Glutamatergic neuron (in vitro differentiated cells): ENCODE measurements around the gene RBM23. TPM values are rescaled to one million over a fixed set of nuclear protein-coding genes. Genes with fewer than 3 reads are reported as not detected.

Source experiments
- DNase-seq: peaks from one replicate; pipeline ENCODE4 v3.0.0; 2022
- H3K27ac Mint-ChIP-seq: one replicate; pipeline ENCODE4 v1.8.0; 2020; ENCODE audit warnings: mild to moderate bottlenecking, mixed read lengths, inconsistent platforms; ENCODE audit not compliant: unreplicated experiment
- H3K27me3 Mint-ChIP-seq: one replicate; pipeline ENCODE4 v1.8.0; 2020; ENCODE audit warnings: mild to moderate bottlenecking, moderate library complexity, mixed read lengths, inconsistent platforms; ENCODE audit not compliant: unreplicated experiment
- H3K36me3 Mint-ChIP-seq: one replicate; pipeline ENCODE4 v1.8.0; 2020; ENCODE audit warnings: mild to moderate bottlenecking, mixed read lengths, inconsistent platforms; ENCODE audit not compliant: unreplicated experiment
- H3K4me1 Mint-ChIP-seq: one replicate; pipeline ENCODE4 v1.8.0; 2020; ENCODE audit warnings: mild to moderate bottlenecking, low read depth, mixed read lengths, inconsistent platforms; ENCODE audit not compliant: unreplicated experiment
- H3K4me3 Mint-ChIP-seq: one replicate; pipeline ENCODE4 v1.8.0; 2020; ENCODE audit warnings: mild to moderate bottlenecking, mixed read lengths, inconsistent platforms; ENCODE audit not compliant: unreplicated experiment
- H3K9me3 Mint-ChIP-seq: one replicate; pipeline ENCODE4 v1.8.0; 2020; ENCODE audit warnings: mild to moderate bottlenecking, moderate library complexity, mixed read lengths, inconsistent platforms; ENCODE audit not compliant: unreplicated experiment
- total RNA-seq: library from RNA; stranded (reverse); fragmentation: NEBNext Ultra II Directional; extraction: Animal tissue kit (Norgen Biotek cat#: 25700); gene quantifications from one replicate; pipeline ENCODE4 v1.2.1, GENCODE V29; 2021; ENCODE audit not compliant: unreplicated experiment
- TF ChIP-seq, protein P1 (sequence below): fragments of 200-600 bp; sonication (generic); IDR thresholded peaks from one replicate; pipeline ENCODE4 v1.5.0; 2021; ENCODE audit not compliant: partially characterized antibody, unreplicated experiment

Gene RBM23
- total RNA-seq, 1 donor from 2014 or later, result 70.9 TPM

DNA sequence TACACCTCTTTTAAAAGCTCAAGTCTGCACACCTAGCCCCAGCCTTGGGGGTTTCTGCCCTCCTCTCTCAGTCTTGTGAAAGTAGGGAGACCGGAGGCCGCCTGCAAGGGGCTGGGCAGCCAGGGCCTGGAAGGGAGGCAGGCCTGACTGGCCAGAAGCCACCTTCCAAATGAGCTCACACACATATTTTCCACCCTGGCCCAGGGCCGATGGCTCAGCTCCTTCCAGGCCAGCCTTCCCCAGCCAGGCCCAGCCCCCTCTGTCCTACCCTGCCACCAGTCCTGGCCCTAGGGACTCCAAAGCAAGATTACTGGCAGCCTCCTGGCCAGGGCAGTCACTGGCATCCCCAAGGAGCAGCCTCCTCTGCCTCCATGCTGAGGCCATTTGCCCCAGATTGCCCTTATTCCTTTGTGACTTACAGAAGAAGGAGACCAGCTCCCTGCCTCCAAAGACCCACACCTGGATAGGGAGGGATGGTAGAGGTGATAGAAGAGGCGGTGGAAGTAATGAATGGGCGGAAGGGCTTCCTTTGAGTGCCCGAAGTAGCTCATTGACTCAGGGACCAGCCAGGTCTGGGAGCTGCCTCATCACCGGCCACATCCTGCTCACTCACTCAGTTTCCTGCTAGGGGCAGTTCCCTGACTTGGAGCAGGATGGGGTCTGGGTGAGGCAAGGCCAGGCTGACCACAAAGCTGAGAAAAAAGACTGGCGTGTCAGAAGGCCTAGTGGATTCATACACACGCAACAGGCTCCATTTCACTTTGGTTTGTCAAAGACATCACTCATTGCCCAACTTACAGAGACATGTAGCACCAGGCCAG is 67.8 kb downstream of the RBM23 start:
- DNase-seq, result no peak
- H3K9me3 Mint-ChIP-seq, result peaks cover 2% of the 10 kb centered on the region
- H3K27me3 Mint-ChIP-seq, result peaks cover 2% of the 10 kb centered on the region
- H3K36me3 Mint-ChIP-seq, result no peaks in the 10 kb centered on the region
- no peak overlapping the region for H3K27ac Mint-ChIP-seq
- TF ChIP-seq, protein P1, sequence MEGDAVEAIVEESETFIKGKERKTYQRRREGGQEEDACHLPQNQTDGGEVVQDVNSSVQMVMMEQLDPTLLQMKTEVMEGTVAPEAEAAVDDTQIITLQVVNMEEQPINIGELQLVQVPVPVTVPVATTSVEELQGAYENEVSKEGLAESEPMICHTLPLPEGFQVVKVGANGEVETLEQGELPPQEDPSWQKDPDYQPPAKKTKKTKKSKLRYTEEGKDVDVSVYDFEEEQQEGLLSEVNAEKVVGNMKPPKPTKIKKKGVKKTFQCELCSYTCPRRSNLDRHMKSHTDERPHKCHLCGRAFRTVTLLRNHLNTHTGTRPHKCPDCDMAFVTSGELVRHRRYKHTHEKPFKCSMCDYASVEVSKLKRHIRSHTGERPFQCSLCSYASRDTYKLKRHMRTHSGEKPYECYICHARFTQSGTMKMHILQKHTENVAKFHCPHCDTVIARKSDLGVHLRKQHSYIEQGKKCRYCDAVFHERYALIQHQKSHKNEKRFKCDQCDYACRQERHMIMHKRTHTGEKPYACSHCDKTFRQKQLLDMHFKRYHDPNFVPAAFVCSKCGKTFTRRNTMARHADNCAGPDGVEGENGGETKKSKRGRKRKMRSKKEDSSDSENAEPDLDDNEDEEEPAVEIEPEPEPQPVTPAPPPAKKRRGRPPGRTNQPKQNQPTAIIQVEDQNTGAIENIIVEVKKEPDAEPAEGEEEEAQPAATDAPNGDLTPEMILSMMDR, result no peak
- peaks cover 3% of the 10 kb centered on the region for H3K4me1 Mint-ChIP-seq
- no peak overlapping the region for H3K4me3 Mint-ChIP-seq

DNA sequence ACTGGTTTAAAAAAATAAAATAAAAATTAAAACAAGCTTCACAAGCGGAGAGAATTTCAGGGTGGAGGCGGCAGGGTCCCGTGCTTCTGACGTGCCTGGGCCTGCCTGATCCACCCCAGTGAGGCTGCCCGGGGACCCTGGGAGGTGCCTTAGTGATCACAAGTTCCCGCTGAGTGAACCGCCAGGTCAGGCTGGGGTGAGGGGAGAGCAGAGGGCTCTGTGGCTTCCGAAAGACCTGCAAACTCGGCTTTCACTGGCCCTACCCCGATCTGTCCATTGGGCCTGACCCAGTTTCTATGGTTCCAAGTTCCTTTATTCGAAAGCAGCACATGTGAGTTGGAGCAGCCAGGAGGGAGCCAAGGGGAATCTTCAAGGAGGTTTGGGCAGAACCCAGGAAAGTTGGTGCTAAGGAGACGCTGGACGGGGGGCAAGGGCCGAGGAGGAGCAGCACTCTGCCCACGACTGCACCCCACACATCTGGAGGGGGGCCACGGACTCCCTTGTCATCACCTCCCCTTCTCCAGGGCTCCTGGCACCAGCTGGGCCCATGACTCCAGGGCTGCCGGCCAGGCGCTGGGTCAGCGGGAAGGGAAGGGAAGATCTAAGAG is 69.6 kb downstream of the RBM23 start:
- H3K27ac Mint-ChIP-seq, result no peak overlapping the region
- H3K36me3 Mint-ChIP-seq, result no peaks in the 10 kb centered on the region
- peaks cover 3% of the 10 kb centered on the region for H3K4me1 Mint-ChIP-seq
- no peak for DNase-seq
- H3K4me3 Mint-ChIP-seq, result no peak overlapping the region
- TF ChIP-seq, protein P1, result no peak
- H3K27me3 Mint-ChIP-seq, result peaks cover 5% of the 10 kb centered on the region
- H3K9me3 Mint-ChIP-seq, result peaks cover 2% of the 10 kb centered on the region

DNA sequence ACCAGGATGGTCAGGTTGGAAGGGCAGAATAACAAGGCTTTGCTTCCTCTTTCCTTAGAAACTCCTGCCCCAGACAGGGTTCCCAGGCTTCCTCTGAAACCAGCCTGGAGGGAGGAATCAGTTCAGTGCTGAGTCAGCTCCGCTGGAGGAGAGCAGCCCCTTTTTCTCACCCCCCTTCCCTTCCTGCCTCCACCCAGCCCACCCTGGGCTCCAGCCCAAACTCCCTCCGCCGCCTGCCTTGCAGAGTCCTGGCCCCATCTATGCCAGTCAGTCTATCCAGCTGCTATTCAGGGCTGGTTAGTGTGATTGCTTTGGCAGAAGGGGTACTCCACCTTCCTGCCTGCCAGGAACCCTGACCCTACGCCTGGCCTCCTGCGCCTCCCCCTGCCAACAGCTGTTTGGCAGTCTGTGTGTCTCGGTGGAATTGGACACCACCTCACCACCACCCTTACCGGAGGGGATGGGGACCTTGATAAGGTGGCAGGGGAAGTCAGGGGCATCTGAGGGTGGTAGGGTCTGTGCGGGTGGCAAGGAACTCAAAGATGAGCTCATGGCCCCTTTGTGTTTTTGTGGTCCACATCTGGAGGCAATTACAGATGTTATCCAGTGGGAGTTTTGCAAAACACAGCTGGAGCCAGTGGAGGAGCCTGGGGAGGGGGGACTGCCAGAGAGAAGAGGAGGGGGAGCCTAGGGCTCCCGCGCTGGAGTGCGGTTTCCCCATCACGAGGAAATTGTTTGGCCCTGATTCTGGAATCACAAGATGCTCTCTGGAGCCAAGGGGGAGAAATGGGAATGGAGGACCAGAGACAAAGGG is 70.4 kb downstream of the RBM23 start:
- DNase-seq, result no peak
- H3K27me3 Mint-ChIP-seq, result peaks cover 5% of the 10 kb centered on the region
- no peaks in the 10 kb centered on the region for H3K36me3 Mint-ChIP-seq
- TF ChIP-seq, protein P1, result no peak
- H3K4me3 Mint-ChIP-seq, result no peak overlapping the region
- H3K27ac Mint-ChIP-seq, result peak overlapping the region; percentile 28
- peaks cover 3% of the 10 kb centered on the region for H3K4me1 Mint-ChIP-seq
- H3K9me3 Mint-ChIP-seq, result peaks cover 2% of the 10 kb centered on the region

DNA sequence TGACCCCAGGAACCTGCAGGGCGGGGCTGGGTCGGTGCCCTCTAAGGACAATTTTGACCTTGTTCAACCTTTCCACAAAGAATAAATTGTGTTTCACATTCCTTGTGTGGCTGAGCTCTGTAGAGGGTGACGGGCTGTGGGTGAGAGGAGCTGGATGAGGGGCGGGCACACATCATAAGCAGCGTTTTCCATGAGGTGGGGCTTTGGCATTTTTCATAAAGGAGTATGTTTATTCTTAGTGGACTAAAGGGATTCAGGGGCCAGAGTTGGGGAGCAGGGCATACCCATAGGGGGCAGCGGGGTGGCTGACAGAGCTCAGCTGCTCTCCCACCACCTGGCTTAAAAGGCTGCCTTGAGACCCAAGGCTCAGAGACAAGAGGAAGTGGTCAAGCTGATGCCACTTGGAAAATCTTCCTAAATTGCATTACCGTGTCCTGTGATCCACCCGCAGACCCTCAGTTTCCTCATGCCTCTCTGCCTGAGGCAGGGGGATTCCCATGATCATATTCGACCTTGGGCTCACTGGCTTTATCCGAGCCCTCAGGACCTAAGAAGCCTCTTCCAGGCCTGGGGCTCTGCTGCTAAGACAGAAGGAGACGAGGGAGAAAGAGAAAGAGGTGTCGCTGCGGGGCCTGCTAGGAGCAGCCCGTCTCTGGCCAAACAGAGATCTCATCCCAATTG is 71.1 kb downstream of the RBM23 start:
- Mint-ChIP-seq H3K4me1 (peaks cover 3% of the 10 kb centered on the region), H3K9me3 (peaks cover 2% of the 10 kb centered on the region), H3K27me3 (peaks cover 5% of the 10 kb centered on the region), H3K36me3 (no peaks in the 10 kb centered on the region), H3K4me3 (no peak overlapping the region), H3K27ac (peak overlapping the region; percentile 28)
- DNase-seq, result no peak
- TF ChIP-seq, protein P1, result no peak
